ENCODE results near the gene LMBR1L.
"Not testable (repeated sequence)": the region's sequence is repeated elsewhere in the genome, so short reads cannot be mapped to it uniquely, and the experiment has no call there.

LMBR1L gene

GRCh38 chr12:49084438-49084837, 26.2 kb downstream of the LMBR1L start:
- DNase-seq = no peak

- no peak for DNase-seq
Measured at GRCh38 chr12:49079793-49080192, 30.9 kb downstream of the LMBR1L start.

GRCh38 chr12:49070971-49071370, 39.7 kb downstream of the LMBR1L start:
- DNase-seq = no peak

GRCh38 chr12:49069507-49070346, 40.9 kb downstream of the LMBR1L start, which contains the start of gene RHEBL1:
TSS of gene RHEBL1 (minus strand) at chr12:49069979. CDS start at chr12:49069785, 194 bp downstream.
- DNase-seq = peak; percentile 100

- no peak for DNase-seq
Measured at GRCh38 chr12:49068879-49069506, 41.7 kb downstream of the LMBR1L start.

- DNase-seq = no peak
Measured at GRCh38 chr12:49066120-49066519, 44.5 kb downstream of the LMBR1L start.

- DNase-seq = no peak
Measured at GRCh38 chr12:49064767-49065152, 45.9 kb downstream of the LMBR1L start.

- DNase-seq = not testable (repeated sequence)
Measured at GRCh38 chr12:49061916-49062315, 48.7 kb downstream of the LMBR1L start.

GRCh38 chr12:49061157-49061650, 49.4 kb downstream of the LMBR1L start:
- DNase-seq = no peak

- DNase-seq = peak; percentile 91
Measured at GRCh38 chr12:49060237-49061156, 50.1 kb downstream of the LMBR1L start, which contains the start of gene KMT2D. TSS of gene KMT2D (minus strand) at chr12:49060794. CDS start at chr12:49055324, 5,470 bp downstream.

GRCh38 chr12:49059299-49060171, 51.1 kb downstream of the LMBR1L start:
- no peak for DNase-seq

- DNase-seq = no peak
Measured at GRCh38 chr12:49059045-49059298, 51.7 kb downstream of the LMBR1L start.

- no peak for DNase-seq
Measured at GRCh38 chr12:49058366-49059044, 52.1 kb downstream of the LMBR1L start.

GRCh38 chr12:49057888-49058287, 52.8 kb downstream of the LMBR1L start:
- DNase-seq = no peak

GRCh38 chr12:49055978-49056754, 54.5 kb downstream of the LMBR1L start:
- DNase-seq = peak; percentile 53

GRCh38 chr12:49055092-49055491, 55.6 kb downstream of the LMBR1L start:
- no peak for DNase-seq

- DNase-seq = no peak
Measured at GRCh38 chr12:49054524-49054923, 56.1 kb downstream of the LMBR1L start.

GRCh38 chr12:49054096-49054495, 56.6 kb downstream of the LMBR1L start:
- DNase-seq = no peak

- DNase-seq = no peak
Measured at GRCh38 chr12:49052451-49053208, 58.0 kb downstream of the LMBR1L start.
